A673 (cell line): Measurements from ENCODE around the gene CD69. TPM values are rescaled to one million over a fixed set of nuclear protein-coding genes. Genes with fewer than 3 reads are reported as not detected.
"Not testable (repeated sequence)": the region's sequence is repeated elsewhere in the genome, so short reads cannot be mapped to it uniquely, and the experiment has no call there.

Source experiments
- BruUV-seq: library from RNA; stranded (reverse); fragments of 400-500 nt; replicated peaks from 2 replicates; lab custom pipeline; 2021; lab: Mats Ljungman, UMichigan
- CTCF ChIA-PET: fragments of 300-600 bp; sonication (Branson Sonifier 250); formaldehyde crosslinking; loops from one replicate; lab custom pipeline; 2022; ENCODE audit warnings: antibody characterized with exemption; lab: Charles Lee
- POLR2A ChIA-PET: fragments of 300-600 bp; sonication (Branson Sonifier 250); formaldehyde crosslinking; loops from one replicate; lab custom pipeline; 2022; ENCODE audit warnings: antibody characterized with exemption; ENCODE audit not compliant: low non-redundant PET; lab: Charles Lee
- DNase-seq: peaks from one replicate; pipeline ENCODE4 v3.0.0-alpha.2; 2015; ENCODE audit warnings: low spot score
- H3K27ac ChIP-seq: fragments of 200-600 bp; sonication (generic); 2 replicates; pipeline ENCODE4 v1.5.1; 2016; ENCODE audit warnings: mixed run types, low read depth, mild to moderate bottlenecking, mixed read lengths, antibody characterized with exemption, low read length; ENCODE audit not compliant: poor library complexity, severe bottlenecking
- H3K27me3 ChIP-seq: fragments of 200-600 bp; sonication (generic); replicated peaks from 2 replicates; pipeline ENCODE4 v1.6.1; 2017; ENCODE audit warnings: mixed run types, low read depth, mild to moderate bottlenecking, mixed read lengths, antibody characterized with exemption, low read length; ENCODE audit not compliant: insufficient read depth, poor library complexity
- H3K36me3 ChIP-seq: fragments of 200-600 bp; sonication (generic); 2 replicates; pipeline ENCODE4 v1.6.1; 2016; ENCODE audit warnings: mixed run types, mild to moderate bottlenecking, mixed read lengths, antibody characterized with exemption, low read length; ENCODE audit not compliant: insufficient read depth, poor library complexity, severe bottlenecking
- H3K4me1 ChIP-seq: fragments of 200-600 bp; sonication (generic); 2 replicates; pipeline ENCODE4 v1.6.1; 2017; ENCODE audit warnings: mixed run types, mild to moderate bottlenecking, mixed read lengths, antibody characterized with exemption, low read length; ENCODE audit not compliant: insufficient read depth, poor library complexity, severe bottlenecking
- H3K4me3 ChIP-seq: fragments of 200-600 bp; sonication (generic); 2 replicates; pipeline ENCODE4 v1.5.1; 2016; ENCODE audit warnings: low read depth, mixed run types, mild to moderate bottlenecking, mixed read lengths, low read length; ENCODE audit not compliant: poor library complexity, severe bottlenecking
- H3K9me3 ChIP-seq: fragments of 200-600 bp; sonication (generic); 2 replicates; pipeline ENCODE4 v1.6.1; 2016; ENCODE audit warnings: mixed run types, low read depth, mild to moderate bottlenecking, mixed read lengths, antibody characterized with exemption, low read length; ENCODE audit not compliant: poor library complexity, severe bottlenecking
- EZH2 ChIP-seq: fragments of 200-600 bp; sonication (generic); IDR thresholded peaks from 2 replicates; pipeline ENCODE4 v1.6.1; 2017; ENCODE audit warnings: borderline replicate concordance, low read depth, mild to moderate bottlenecking, mixed read lengths, antibody characterized with exemption, low read length; ENCODE audit not compliant: poor library complexity, severe bottlenecking
- intact Hi-C: fragments of 100-400 bp; cut with micrococcal nuclease; formaldehyde crosslinking; loops from one replicate; pipeline ENCODE4 v1.10.0; 2022; ENCODE audit not compliant: unreplicated experiment
- total RNA-seq: library from RNA; stranded (reverse); gene quantifications from 2 replicates; pipeline ENCODE4 v1.2.3, GENCODE V29; 2021
- TF ChIP-seq, protein P1 (sequence below): fragments of 300-800, 200-600 bp; sonication (generic); conservative IDR thresholded peaks from 2 replicates; pipeline ENCODE4 v1.5.1; 2017; ENCODE audit warnings: low read depth, mild to moderate bottlenecking, antibody characterized with exemption, low read length, moderate library complexity, mixed read lengths

CD69 gene
- total RNA-seq, 1 experiment from 2014 or later: not detected

DNA sequence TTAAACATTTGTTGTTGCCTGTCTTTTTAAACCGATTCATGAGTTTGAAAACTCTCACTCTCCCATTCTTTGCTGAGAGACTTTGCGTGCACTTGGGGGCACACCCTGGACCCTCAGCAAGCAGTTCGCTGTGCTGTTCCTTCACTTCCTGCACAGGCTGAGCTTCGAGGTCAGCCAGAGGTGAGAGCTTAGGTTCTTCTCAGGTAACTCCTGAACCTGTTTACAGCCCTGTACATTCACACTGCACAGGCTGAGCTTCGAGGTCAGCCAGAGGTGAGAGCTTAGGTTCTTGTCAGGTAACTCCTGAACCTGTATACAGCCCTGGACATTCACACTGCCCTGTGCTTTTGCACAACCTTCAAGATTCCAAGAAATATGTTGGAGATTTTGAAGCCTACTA lies 18.0 kb downstream of the CD69 start:
- H3K4me3 ChIP-seq: no peak overlapping the region
- TF ChIP-seq, protein P1, sequence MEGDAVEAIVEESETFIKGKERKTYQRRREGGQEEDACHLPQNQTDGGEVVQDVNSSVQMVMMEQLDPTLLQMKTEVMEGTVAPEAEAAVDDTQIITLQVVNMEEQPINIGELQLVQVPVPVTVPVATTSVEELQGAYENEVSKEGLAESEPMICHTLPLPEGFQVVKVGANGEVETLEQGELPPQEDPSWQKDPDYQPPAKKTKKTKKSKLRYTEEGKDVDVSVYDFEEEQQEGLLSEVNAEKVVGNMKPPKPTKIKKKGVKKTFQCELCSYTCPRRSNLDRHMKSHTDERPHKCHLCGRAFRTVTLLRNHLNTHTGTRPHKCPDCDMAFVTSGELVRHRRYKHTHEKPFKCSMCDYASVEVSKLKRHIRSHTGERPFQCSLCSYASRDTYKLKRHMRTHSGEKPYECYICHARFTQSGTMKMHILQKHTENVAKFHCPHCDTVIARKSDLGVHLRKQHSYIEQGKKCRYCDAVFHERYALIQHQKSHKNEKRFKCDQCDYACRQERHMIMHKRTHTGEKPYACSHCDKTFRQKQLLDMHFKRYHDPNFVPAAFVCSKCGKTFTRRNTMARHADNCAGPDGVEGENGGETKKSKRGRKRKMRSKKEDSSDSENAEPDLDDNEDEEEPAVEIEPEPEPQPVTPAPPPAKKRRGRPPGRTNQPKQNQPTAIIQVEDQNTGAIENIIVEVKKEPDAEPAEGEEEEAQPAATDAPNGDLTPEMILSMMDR: no peak
- no peak for TF ChIP-seq EZH2
- POLR2A ChIA-PET: interaction anchor here (0.8 kb wide), 1 partner anchor 184 kb away, joined by 7 read pairs; no protein-coding TSS in a partner anchor
- no peak for DNase-seq
- no peaks in the 10 kb centered on the region for H3K36me3 ChIP-seq
- intact Hi-C loops: loop anchor here (10.0 kb wide), 1 partner anchor 272 kb away; the partner anchor contains the start of gene CLEC12B
- no peaks in the 10 kb centered on the region for H3K27me3 ChIP-seq
- no peaks in the 10 kb centered on the region for H3K4me1 ChIP-seq
- no TSS peak for BruUV-seq
- H3K9me3 ChIP-seq: no peaks in the 10 kb centered on the region
- CTCF ChIA-PET: interaction anchor here (0.6 to 0.7 kb wide), 2 partner anchors 570 to 1029 kb away, joined by 3 to 4 read pairs; no protein-coding TSS in a partner anchor
- H3K27ac ChIP-seq: no peak overlapping the region

DNA sequence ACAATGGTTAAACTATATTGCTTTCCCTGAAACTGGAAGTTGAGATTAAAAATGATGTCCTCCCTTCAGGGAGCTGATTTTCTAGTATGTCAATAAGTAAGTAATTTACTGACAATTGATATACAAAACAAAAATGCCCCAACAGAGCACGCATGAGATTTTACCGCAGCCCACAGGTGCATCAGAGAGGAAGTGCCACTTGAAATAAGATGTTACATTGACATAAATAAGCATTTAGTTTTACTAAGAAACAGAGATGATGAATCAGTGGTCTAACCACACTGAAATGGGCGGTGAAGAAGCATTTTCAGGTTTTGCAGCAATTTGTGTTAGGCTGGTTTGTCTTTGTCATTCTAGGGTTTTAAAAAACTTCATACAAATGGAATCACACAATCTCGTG lies 19.0 kb downstream of the CD69 start:
- H3K9me3 ChIP-seq: no peaks in the 10 kb centered on the region
- no peaks in the 10 kb centered on the region for H3K36me3 ChIP-seq
- intact Hi-C loops: loop anchor here (10.0 kb wide), 1 partner anchor 273 kb away; the partner anchor contains the start of gene CLEC12B
- TF ChIP-seq, protein P1: no peak
- TF ChIP-seq EZH2: no peak
- no peak overlapping the region for H3K4me3 ChIP-seq
- no TSS peak for BruUV-seq
- ChIA-PET POLR2A (no interaction called here), CTCF (no interaction called here)
- no peaks in the 10 kb centered on the region for H3K4me1 ChIP-seq
- DNase-seq: no peak
- no peak overlapping the region for H3K27ac ChIP-seq
- H3K27me3 ChIP-seq: no peaks in the 10 kb centered on the region

DNA sequence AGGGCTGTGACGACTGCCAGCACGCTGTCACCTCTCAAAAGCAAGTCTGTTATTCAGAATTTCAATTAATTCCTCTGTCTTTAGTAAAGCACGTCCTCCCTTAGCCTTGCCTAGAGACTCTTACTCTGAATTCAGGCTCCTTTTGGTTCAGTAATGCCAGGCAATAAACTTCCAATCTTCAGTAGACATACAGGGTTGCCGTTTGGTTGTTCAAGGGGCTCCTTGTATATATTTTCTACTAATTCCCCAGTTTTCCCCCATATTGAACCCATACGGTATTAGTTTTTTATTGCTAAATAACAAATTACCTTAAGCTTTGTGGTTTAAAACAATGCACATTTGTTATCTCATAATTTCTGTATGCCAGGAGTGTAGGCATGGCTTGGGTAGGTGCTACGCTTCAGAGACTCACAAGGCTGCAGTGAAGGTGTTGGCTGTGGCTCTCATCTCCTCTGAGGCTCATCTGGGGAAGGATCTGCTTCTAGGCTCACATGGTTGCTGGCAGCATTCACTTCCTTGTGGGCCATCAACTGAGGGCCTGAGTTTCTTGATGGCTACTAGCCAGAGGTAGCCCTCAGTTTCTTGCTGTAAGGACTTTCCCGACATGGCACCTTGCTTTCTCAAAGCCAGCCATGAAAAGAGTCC lies 20.5 kb downstream of the CD69 start:
- no peak overlapping the region for H3K27ac ChIP-seq
- DNase-seq: no peak
- no peaks in the 10 kb centered on the region for H3K27me3 ChIP-seq
- H3K9me3 ChIP-seq: no peaks in the 10 kb centered on the region
- intact Hi-C loops: loop anchor here (10.0 kb wide), 1 partner anchor 275 kb away; the partner anchor contains the start of gene CLEC12B
- no peak for TF ChIP-seq EZH2
- TF ChIP-seq, protein P1: no peak
- no peak overlapping the region for H3K4me3 ChIP-seq
- H3K4me1 ChIP-seq: no peaks in the 10 kb centered on the region
- BruUV-seq: no TSS peak
- no peaks in the 10 kb centered on the region for H3K36me3 ChIP-seq
- CTCF ChIA-PET: no interaction called here
- POLR2A ChIA-PET: no interaction called here

DNA sequence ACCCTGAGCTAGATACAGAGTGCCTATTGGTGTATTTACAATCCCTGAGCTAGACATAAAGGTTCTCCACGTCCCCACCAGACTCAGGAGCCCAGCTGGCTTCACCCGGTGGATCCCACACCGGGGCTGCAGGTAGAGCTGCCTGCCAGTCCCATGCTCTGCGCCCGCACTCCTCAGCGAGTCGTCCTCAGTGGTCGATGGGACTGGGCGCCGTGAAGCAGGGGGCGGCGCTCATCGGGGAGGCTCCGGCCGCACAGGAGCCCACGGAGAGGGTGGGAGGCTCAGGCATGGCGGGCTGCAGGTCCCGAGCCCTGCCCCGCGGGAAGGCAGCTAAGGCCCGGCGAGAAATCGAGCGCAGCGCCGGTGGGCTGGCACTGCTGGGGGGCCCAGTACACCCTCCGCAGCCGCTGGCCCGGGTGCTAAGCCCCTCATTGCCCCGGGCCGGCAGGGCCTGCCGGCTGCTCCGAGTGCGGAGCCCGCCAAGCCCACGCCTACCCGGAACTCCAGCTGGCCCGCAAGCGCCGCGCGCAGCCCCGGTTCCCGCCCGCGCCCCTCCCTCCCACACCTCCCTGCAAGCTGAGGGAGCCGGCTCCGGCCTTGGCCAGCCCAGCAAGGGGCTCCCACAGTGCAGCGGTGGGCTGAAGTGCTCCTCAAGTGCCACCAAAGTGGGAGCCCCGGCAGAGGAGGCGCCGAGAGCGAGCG lies 21.1 kb downstream of the CD69 start:
- H3K27ac ChIP-seq, H3K9me3 ChIP-seq, DNase-seq, H3K27me3 ChIP-seq, CTCF ChIA-PET, H3K4me3 ChIP-seq, BruUV-seq, POLR2A ChIA-PET, H3K36me3 ChIP-seq, H3K4me1 ChIP-seq: not testable (repeated sequence)
- intact Hi-C loops: loop anchor here (10.0 kb wide), 1 partner anchor 275 kb away; the partner anchor contains the start of gene CLEC12B

DNA sequence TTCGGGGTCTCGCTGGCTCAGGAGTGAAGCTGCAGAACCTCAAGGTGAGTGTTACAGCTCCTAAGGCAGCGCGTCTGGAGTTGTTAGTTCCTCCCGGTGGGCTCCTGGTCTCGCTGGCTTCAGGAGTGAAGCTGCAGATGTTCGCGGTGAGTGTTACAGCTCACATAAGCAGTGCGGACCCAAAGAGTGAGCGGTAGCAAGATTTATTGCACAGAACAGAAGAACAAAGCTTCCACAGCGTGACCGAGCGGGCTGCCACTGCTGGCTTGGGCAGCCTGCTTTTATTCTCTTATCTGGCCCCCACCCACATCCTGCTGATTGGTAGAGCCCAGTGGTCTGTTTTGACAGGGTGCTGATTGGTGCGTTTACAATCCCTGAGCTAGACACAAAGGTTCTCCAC lies 21.8 kb downstream of the CD69 start:
- intact Hi-C loops, H3K4me3 ChIP-seq, POLR2A ChIA-PET, H3K4me1 ChIP-seq, H3K27ac ChIP-seq, H3K27me3 ChIP-seq, DNase-seq, CTCF ChIA-PET, H3K9me3 ChIP-seq, H3K36me3 ChIP-seq, BruUV-seq: not testable (repeated sequence)
